ENCODE data around the gene NR5A1.

DNA sequence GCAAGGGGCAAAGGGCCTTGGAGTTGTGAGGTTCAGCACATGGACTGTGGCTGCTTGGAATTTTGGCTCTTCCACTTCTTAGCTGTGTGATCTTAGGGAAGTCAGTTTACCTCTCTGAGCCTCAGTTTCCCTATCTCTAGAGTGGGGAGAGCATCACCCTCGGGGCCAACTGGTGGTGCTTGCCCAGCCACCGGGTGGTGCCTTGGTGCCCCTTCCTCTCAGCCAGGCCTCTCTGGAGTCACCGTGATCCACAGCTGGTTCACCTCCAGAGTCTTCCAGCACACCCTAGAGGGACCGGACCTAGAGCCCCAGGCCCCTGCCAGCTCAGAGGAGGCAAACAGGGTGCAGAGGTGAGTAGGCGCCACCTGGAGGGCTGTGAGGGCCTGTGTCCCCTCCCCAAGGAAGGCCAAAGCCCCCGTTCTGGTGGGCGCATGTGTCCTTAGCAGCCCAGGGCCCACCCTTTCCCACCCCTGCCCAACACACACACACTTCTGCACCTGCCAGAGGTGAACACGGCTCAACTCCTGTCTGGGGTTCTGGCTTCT is 49.2 kb downstream of the NR5A1 start:
- TF ChIP-seq YY1 (IDR thresholded peaks at IDR 0.05; ENCODE audit: insufficient read depth, insufficient read length) (no peak), ZNF274 (IDR thresholded peaks at IDR 0.05; ENCODE audit: low read depth, low read length) (no peak), SUZ12 (IDR thresholded peaks at IDR 0.05; ENCODE audit: extremely low read depth, insufficient read depth, insufficient read length) (no peak)

Data from NT2/D1 (cell line).